Measurements from ENCODE around the gene CELF2.

CELF2 gene

DNA sequence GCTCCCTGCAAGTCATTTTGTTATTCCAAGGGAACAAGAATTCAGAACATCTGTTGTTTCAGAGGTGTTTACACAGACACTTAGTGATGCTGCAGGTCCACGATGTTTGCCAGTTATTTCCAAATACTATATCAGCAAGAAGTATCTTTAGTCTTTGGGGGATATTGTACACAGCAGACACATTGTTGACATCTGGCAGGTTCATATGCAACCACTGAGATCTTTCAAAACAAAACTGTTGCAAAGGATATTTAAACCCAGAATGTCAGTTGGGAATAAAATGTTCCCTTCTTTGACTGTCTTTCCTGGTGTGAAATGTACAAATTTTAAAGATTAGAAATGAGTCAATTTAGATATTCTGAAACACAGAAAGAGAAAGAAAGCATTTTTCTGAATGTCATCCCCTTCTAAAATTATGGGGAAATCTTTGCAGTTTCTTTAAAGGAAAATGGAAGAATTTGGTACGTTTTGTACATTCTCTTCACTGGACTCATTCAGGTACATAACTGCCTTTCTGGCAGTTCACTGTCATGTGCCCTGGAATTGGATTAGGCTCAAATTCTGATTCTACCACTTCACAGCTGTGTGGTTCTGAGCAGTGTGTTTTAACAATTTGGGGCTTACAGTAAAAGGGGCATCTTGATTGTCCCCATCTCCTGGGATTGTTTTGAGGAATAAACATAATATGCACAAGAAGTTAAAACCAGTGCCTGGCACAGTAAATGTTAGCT is 40.3 kb upstream of the CELF2 start:
- TF ChIP-seq MAX (IDR thresholded peaks at IDR 0.05; ENCODE audit: low read depth, low read length): no peak
- no peak for TF ChIP-seq POLR2A (IDR thresholded peaks at IDR 0.05; ENCODE audit: extremely low read depth, insufficient read length)
- no peak for TF ChIP-seq MYC (IDR thresholded peaks at IDR 0.05; ENCODE audit: low read depth, low read length)
- TF ChIP-seq, protein P1, sequence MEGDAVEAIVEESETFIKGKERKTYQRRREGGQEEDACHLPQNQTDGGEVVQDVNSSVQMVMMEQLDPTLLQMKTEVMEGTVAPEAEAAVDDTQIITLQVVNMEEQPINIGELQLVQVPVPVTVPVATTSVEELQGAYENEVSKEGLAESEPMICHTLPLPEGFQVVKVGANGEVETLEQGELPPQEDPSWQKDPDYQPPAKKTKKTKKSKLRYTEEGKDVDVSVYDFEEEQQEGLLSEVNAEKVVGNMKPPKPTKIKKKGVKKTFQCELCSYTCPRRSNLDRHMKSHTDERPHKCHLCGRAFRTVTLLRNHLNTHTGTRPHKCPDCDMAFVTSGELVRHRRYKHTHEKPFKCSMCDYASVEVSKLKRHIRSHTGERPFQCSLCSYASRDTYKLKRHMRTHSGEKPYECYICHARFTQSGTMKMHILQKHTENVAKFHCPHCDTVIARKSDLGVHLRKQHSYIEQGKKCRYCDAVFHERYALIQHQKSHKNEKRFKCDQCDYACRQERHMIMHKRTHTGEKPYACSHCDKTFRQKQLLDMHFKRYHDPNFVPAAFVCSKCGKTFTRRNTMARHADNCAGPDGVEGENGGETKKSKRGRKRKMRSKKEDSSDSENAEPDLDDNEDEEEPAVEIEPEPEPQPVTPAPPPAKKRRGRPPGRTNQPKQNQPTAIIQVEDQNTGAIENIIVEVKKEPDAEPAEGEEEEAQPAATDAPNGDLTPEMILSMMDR (IDR thresholded peaks at IDR 0.05; ENCODE audit: low read depth, low read length): no peak
- DNase-seq (ENCODE audit: low read depth): no peak
- H3K4me3 ChIP-seq (ENCODE audit: low read depth, low read length): no peak overlapping the region

DNA sequence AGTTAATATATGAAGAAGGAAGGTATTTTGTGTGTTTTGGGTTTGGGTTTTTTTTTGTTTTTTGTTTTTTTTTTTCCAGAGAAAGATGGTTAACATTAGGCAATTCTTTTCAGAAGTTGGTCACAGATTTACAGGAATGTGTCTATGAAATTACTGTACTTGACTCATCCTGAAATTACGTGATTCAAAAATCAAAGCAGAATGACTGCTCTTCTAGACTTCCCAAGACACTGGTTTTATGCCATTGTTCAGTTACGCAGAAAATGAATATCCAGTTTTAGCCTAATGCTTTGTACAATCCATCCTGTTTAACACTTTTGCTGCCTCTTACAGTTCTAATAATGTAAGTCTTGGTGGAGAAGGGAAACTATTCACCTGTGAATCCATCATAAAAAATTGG is 39.7 kb upstream of the CELF2 start:
- no peak for DNase-seq (ENCODE audit: low read depth)
- H3K4me3 ChIP-seq (ENCODE audit: low read depth, low read length): no peak overlapping the region
- TF ChIP-seq MAX (IDR thresholded peaks at IDR 0.05; ENCODE audit: low read depth, low read length): no peak
- TF ChIP-seq, protein P1 (IDR thresholded peaks at IDR 0.05; ENCODE audit: low read depth, low read length): no peak
- TF ChIP-seq MYC (IDR thresholded peaks at IDR 0.05; ENCODE audit: low read depth, low read length): no peak

DNA sequence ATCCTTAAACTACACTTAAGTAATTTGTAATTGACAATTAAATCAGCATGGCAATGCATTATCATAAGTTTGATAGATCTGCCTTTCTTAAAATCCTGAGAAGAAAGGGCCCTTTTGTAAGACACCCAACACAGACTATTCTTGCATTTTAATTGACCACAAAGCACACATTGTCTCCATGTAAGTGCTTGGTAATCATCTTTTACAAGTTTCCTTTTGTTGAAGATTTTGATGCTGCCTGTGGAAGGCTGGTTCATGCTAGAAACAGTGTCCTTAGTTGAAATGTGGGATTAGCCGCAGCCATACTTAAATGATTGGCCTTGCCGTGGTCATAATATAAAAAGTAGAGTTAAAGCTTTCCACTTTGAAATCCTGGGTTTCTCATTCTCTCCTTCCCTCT is 32.3 kb upstream of the CELF2 start:
- H3K4me3 ChIP-seq (ENCODE audit: low read depth, low read length): no peak overlapping the region
- no peak for TF ChIP-seq MYC (IDR thresholded peaks at IDR 0.05; ENCODE audit: low read depth, low read length)
- TF ChIP-seq, protein P1 (IDR thresholded peaks at IDR 0.05; ENCODE audit: low read depth, low read length): no peak
- TF ChIP-seq POLR2A (IDR thresholded peaks at IDR 0.05; ENCODE audit: extremely low read depth, insufficient read length): no peak
- TF ChIP-seq MAX (IDR thresholded peaks at IDR 0.05; ENCODE audit: low read depth, low read length): no peak
- no peak for DNase-seq (ENCODE audit: low read depth)

DNA sequence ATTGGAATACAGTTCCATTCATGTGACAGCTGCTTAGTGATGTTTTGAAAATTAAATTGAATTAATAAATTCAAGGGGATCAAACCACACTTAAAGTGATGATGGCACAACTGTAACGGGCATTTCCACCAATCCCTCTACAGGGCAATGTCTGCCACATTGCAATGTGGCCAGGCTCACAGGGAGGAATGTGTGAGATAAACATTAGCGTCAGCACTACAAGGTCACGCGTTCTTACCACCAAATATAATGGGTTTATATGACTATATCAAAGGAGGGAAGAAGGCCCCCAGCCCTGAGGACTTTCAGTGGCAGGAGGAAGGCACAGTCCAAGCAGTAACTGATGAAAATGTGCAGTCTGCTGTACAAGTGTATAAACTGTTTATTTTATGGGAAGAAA is 31.1 kb upstream of the CELF2 start:
- no peak for DNase-seq (ENCODE audit: low read depth)
- no peak for TF ChIP-seq POLR2A (IDR thresholded peaks at IDR 0.05; ENCODE audit: extremely low read depth, insufficient read length)
- TF ChIP-seq MAX (IDR thresholded peaks at IDR 0.05; ENCODE audit: low read depth, low read length): no peak
- no peak overlapping the region for H3K4me3 ChIP-seq (ENCODE audit: low read depth, low read length)

- TF ChIP-seq MYC (IDR thresholded peaks at IDR 0.05; ENCODE audit: low read depth, low read length) (no peak), MAX (IDR thresholded peaks at IDR 0.05; ENCODE audit: low read depth, low read length) (no peak), POLR2A (IDR thresholded peaks at IDR 0.05; ENCODE audit: extremely low read depth, insufficient read length) (no peak)
- TF ChIP-seq, protein P1 (IDR thresholded peaks at IDR 0.05; ENCODE audit: low read depth, low read length): no peak
- H3K4me3 ChIP-seq (ENCODE audit: low read depth, low read length): no peak overlapping the region
- DNase-seq (ENCODE audit: low read depth): no peak
These were observed 30.6 kb upstream of the CELF2 start for GRCh38 chr10:10987111-10987510.

DNA sequence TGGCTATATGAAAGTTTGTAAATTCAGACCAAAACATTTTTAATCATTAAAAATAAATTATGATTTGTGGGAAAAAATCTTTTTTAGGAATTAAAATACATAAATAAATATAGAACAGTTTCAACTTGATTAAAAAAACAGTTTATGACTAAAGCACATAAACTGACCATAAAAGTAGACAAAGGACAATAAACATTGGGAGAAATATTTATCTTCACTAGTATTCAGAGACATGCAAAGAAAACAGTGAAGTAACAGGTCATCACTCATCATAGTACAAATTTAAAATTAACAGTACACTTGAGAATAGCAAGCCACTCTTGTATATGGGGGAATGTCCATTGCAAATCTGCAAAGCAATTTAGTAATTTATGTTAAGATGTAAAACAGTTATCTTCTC is 28.0 kb upstream of the CELF2 start:
- H3K4me3 ChIP-seq (ENCODE audit: low read depth, low read length): no peak overlapping the region
- DNase-seq (ENCODE audit: low read depth): no peak
- no peak for TF ChIP-seq POLR2A (IDR thresholded peaks at IDR 0.05; ENCODE audit: extremely low read depth, insufficient read length)
- no peak for TF ChIP-seq MAX (IDR thresholded peaks at IDR 0.05; ENCODE audit: low read depth, low read length)
- TF ChIP-seq MYC (IDR thresholded peaks at IDR 0.05; ENCODE audit: low read depth, low read length): no peak
- TF ChIP-seq, protein P1 (IDR thresholded peaks at IDR 0.05; ENCODE audit: low read depth, low read length): no peak

Data from NB4 (cell line).